HG02884 (cell line): ENCODE results near the gene LSM4.

Source experiments
- ATAC-seq: cut with Tn5 transposase; IDR thresholded peaks from one replicate; pipeline ENCODE4 v1.9.1; 2021; ENCODE audit warnings: mild to moderate bottlenecking, moderate library complexity; ENCODE audit not compliant: unreplicated experiment

Gene LSM4

GRCh38 chr19:18279266-18279515, 43.7 kb downstream of the LSM4 start:
- ATAC-seq, result no peak

DNA sequence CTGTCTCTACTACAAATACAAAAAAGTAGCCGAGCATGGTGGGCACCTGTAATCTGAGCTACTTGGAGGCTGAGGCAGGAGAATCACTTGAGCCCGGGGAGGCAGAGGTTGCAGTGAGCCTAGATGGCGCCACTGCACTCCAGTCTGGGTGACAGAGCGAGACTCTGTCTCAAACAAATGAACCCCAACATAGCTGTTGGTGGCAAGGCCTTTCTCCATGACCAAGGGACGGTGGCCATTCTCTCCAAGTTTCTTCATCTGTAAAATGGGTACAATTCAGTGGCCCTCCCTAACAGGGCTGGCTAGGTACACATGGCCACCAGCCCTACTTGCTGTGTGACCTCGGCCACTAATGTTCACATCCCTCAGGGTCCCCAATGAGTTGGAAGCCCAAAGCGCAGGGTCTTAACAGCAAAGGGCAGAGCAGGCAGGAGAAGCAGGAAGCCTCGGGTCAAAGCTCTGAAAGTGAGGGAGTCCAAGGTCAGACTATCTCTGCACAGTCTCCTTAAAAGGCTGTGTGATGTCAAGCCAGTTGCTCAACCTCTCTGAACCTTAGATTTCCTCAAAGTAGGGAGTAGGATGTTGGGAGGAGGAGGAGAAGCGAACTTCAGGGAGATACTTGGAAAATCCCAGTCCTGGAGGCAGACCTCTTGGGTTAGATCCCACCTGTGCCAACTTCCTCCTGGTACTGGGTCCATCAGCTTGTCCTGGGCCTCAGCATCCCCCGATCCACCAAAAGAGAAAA, 44.2 kb downstream of the LSM4 start:
- ATAC-seq, result no peak

DNA sequence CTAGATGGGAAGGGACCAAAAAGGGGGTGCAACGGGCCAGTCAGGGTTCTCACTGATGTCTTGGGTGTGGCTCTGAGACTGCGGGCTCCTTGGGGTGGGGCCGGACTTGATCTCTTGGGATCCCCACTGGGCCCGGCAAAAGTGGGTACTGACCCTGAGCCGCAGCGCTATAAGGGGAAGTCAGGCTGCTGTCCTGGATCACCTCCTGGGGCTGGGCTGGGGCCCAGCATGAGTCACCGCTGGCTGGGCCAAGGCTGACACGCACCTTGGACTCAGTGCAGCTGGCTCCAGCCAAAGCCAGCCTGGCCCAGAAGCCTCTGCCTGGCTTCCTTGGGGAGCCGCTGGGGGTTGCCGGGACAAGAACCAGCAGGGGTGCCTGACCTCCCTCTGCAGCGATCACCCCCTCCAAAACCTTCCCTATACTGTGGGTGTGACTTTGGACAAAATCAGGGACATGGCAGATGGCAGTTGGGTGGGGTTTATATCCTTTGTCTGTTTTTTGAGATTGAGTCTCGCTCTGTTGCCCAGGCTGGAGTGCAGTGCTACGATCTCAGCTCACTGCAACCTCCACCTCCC, 48.0 kb downstream of the LSM4 start:
- ATAC-seq, result no peak

DNA sequence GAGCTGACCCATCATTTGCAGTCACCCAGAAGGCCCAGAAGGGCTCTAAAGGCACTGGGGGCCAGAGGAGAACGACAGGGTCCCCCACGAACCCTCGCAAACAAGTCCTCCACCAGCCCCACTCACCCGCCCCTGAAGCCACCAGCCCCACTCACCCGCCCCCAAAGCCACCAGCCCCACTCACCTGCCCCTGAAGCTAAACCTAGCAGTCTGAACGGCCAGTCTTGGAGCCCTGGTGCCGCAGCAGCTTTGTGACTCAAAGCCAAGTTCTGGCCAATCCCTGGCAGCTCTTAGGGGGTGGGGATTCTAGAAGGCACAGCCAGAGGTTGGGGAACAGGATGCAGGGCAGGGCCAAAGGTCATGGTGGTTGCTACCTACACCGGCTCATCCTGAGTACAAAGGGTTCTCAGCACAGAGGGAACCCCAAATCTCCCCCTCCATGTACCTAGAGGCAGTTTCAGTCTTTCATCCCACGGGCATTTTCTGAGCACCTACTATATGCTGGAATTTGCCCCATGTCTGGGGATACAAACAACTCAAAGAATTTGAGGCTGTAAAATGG, 48.6 kb downstream of the LSM4 start, which contains the start of gene IQCN:
IQCN (minus strand) TSS at position 234 of the 562 bp plus-strand sequence. CDS start 4,974 bp downstream, outside the sequence.
- ATAC-seq, result no peak

DNA sequence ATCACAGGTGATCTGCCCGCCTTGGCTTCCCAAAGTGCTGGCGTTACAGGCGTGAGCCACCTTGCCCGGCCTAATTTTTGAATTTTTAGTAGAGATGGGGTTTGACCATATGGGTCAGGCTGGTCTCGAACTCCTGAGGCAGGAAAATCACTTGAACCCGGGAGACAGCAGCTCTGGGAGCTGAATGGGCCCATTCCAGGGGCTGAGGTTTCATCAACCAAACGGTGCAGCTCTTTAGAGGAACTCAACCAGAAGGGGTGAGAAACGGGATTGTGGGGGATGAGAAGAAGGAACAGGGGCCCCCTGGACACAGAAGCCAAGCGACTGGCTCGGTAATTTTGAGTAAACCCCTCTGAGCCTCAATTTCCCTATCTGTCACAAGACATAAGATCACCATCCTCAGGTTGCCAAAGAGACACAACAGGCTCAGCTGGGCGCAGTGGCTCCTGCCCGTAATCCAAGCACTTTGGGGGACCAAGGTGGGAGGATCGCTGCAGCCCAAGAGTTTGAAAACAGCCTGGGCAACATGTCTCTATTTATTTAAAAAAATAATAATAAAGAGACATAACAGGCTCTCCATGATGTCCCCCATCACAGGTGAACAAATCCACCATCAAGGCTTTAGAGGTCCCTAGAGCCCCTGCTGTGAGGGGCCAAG, 49.2 kb downstream of the LSM4 start:
- no peak for ATAC-seq

GRCh38 chr19:18271433-18271841, 51.4 kb downstream of the LSM4 start:
- no peak for ATAC-seq

- ATAC-seq, result no peak
Measured at GRCh38 chr19:18270326-18270725, 52.5 kb downstream of the LSM4 start.

- ATAC-seq, result no peak
Measured at GRCh38 chr19:18269070-18269723, 53.7 kb downstream of the LSM4 start.

- ATAC-seq, result no peak
Measured at GRCh38 chr19:18266771-18267686, 55.8 kb downstream of the LSM4 start.

DNA sequence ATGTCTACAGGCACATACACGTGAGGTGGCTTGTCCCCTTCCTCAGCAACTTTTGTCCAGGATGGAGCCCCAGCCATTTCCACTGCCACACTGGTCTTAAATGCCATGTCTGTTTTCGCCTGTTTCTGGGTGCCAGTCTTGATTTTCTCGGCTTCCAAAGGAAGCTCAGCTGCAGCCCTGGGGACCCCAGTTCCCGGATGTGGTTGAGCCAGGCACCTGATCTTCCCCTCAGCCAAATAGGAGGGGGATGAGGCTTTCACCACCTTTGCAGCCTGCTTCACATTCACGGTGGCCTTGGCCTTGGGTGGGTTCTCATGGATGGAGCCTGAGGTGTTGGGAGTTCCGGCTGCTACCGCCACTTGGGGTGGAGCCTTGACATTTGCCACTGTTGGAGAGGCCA, 57.3 kb downstream of the LSM4 start:
- ATAC-seq, result no peak

DNA sequence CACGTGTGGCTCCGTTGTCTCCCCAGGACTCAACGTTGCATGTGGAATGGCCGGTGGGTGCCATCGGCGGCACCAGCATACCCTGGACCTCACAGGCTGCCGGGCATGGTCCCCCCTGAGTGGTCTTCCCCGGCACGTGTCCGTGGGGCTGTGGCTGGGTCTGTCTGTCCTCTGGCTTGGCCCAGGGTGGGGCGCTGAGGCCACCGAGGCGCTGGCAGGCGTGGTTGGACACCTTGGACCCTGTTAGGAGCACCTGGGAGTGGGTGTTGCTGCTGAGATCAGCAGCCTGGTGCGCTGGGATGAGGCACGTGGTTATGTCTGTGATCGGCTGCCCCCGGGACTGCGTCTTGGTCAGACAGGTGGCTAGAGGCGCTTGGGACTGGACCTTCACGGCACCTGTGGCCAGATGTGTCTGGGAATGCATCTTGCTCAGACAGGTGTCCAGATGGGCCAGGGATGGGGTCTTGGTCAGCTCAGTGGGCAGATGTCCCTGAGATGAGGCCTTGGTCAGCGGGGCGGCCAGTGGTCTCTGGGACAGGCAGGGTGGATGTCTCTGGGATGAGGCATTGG, 57.8 kb downstream of the LSM4 start:
- no peak for ATAC-seq

- no peak for ATAC-seq
Measured at GRCh38 chr19:18264137-18264854, 58.6 kb downstream of the LSM4 start.

- ATAC-seq, result no peak
Measured at GRCh38 chr19:18263324-18264136, 59.3 kb downstream of the LSM4 start.

- ATAC-seq, result no peak
Measured at GRCh38 chr19:18262917-18263316, 60.0 kb downstream of the LSM4 start.

DNA sequence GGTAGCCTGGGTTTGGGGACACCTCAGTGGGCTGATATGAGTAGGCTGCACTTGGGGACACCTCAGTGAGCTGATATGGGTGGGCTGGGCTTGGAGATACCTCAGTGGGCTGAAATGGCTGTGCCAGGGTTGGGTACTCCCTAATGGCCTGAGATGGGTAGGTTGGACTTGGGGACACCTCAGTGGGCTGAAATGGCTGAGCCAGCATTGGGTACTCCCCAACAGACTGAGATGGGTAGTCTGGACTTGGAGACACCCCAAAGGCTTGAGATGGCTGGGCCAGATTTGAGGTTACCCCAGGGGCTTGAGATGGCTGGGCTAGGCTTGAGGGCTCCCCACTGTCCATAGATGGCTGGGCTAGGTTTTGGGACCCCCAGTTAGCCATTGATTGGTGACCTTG, 60.7 kb downstream of the LSM4 start:
- no peak for ATAC-seq

- ATAC-seq, result no peak
Measured at GRCh38 chr19:18261474-18261873, 61.4 kb downstream of the LSM4 start.

- ATAC-seq, result no peak
Measured at GRCh38 chr19:18259893-18260292, 63.0 kb downstream of the LSM4 start.
